GM12878 (cell line): Measurements from ENCODE around the gene TMEM79. TPM values are rescaled to one million over a fixed set of nuclear protein-coding genes. Genes with fewer than 3 reads are reported as not detected.

Experiments
- ATAC-seq: fragments of 200-7000 bp; cut with Tn5 transposase; 3 replicates; pipeline ENCODE4 v1.9.1; 2020; ENCODE audit warnings: mild to moderate bottlenecking, moderate library complexity
- BruUV-seq: library from RNA; stranded (reverse); fragments of 400-500 nt; replicated peaks from 2 replicates; lab custom pipeline; 2021; lab: Mats Ljungman, UMichigan
- CTCF ChIA-PET: fragments of 300-600 bp; sonication (Branson Sonifier 250); formaldehyde crosslinking; extraction: SDS; loops from one replicate; lab custom pipeline; 2021; ENCODE audit warnings: inconsistent platforms; lab: Yijun Ruan, JAX
- POLR2A ChIA-PET: fragments of 350-600 bp; formaldehyde crosslinking; extraction: SDS; loops from one replicate; lab custom pipeline; 2021; ENCODE audit warnings: inconsistent platforms; lab: Charles Lee
- RAD21 ChIA-PET: fragments of 300-600 bp; sonication (Branson Sonifier 250); formaldehyde crosslinking; loops from one replicate; lab custom pipeline; 2023; ENCODE audit warnings: antibody characterized with exemption; ENCODE audit not compliant: unreplicated experiment; lab: Charles Lee
- SMC1A ChIA-PET: fragments of 300-600 bp; sonication (Branson Sonifier 250); formaldehyde crosslinking; loops from one replicate; lab custom pipeline; 2023; ENCODE audit not compliant: unreplicated experiment, uncharacterized antibody; lab: Charles Lee
- DNase-seq: peaks from one replicate; pipeline ENCODE4 v3.0.0-alpha.2; 2011; ENCODE audit warnings: low read depth, low spot score
- FAIRE-seq: peaks from 3 replicates; lab custom pipeline; 2011; peaks lifted over from hg19 to GRCh38; lab: Jason Lieb, UNC
- H2AFZ ChIP-seq: 2 replicates; pipeline ENCODE4 v1.6.0; 2011; ENCODE audit warnings: low read depth, low read length, control low read depth; ENCODE audit not compliant: control insufficient read depth
- H3K27ac ChIP-seq: 2 replicates; pipeline ENCODE4 v1.5.1; 2011; ENCODE audit warnings: control low read depth; ENCODE audit not compliant: control insufficient read depth, insufficient read depth
- H3K27me3 ChIP-seq, 2 experiments: replicated peaks in 1 of 2; 2 replicates each; pipeline versions ENCODE4 v1.6.0 to v1.6.1; 2011; ENCODE audit warnings: low read length in 1 of 2; ENCODE audit not compliant: control insufficient read depth in 2 of 2, insufficient read depth in 2 of 2
- H3K36me3 ChIP-seq, 2 experiments: 2 replicates each; pipeline ENCODE4 v1.5.1; 2011; ENCODE audit warnings: low read length in 1 of 2; ENCODE audit not compliant: control insufficient read depth in 2 of 2, insufficient read depth in 2 of 2
- H3K4me1 ChIP-seq: 2 replicates; pipeline ENCODE4 v1.6.1; 2011; ENCODE audit warnings: mild to moderate bottlenecking, low read length, moderate library complexity, mixed read lengths; ENCODE audit not compliant: control insufficient read depth, insufficient read depth
- H3K4me2 ChIP-seq: 2 replicates; pipeline ENCODE4 v1.6.0; 2011; ENCODE audit warnings: control low read depth; ENCODE audit not compliant: control insufficient read depth, insufficient read depth
- H3K4me3 ChIP-seq: fragments of 200-600 bp; sonication (generic); 2 replicates; pipeline ENCODE4 v1.5.1; 2016
- H3K79me2 ChIP-seq: 2 replicates; pipeline ENCODE4 v1.6.0; 2011; ENCODE audit warnings: low read length; ENCODE audit not compliant: control insufficient read depth, insufficient read depth
- H3K9ac ChIP-seq: 2 replicates; pipeline ENCODE4 v1.8.0; 2011; ENCODE audit warnings: low read length, control low read depth, mixed read lengths; ENCODE audit not compliant: control insufficient read depth, insufficient read depth
- H3K9me3 ChIP-seq: replicated peaks from 3 replicates; pipeline ENCODE4 v1.5.1; 2011; ENCODE audit warnings: mild to moderate bottlenecking, low read length; ENCODE audit not compliant: control insufficient read depth, insufficient read depth
- H4K20me1 ChIP-seq: 2 replicates; pipeline ENCODE4 v1.6.0; 2011; ENCODE audit not compliant: control insufficient read depth, insufficient read depth
- JUND ChIP-seq: IDR thresholded peaks from 2 replicates; pipeline ENCODE4 v1.6.1; 2012; ENCODE audit warnings: low read depth, mild to moderate bottlenecking, low read length, improper control_type of control experiment, moderate library complexity
- PBX3 ChIP-seq: IDR thresholded peaks from 2 replicates; pipeline ENCODE4 v1.6.1; 2011; ENCODE audit warnings: mild to moderate bottlenecking, low read depth, low read length, moderate library complexity; ENCODE audit not compliant: insufficient replicate concordance
- POLR2AphosphoS2 ChIP-seq: IDR thresholded peaks from 2 replicates; pipeline ENCODE4 v1.6.1; 2011; ENCODE audit warnings: low read depth, mild to moderate bottlenecking, low read length, improper control_type of control experiment, moderate library complexity
- RCOR1 ChIP-seq: conservative IDR thresholded peaks from 2 replicates; pipeline ENCODE4 v1.6.1; 2012; ENCODE audit warnings: low read depth, low read length, improper control_type of control experiment
- SMARCA5 ChIP-seq: fragments of 450-650 bp; IDR thresholded peaks from 2 replicates; pipeline ENCODE4 v1.6.1; 2017; ENCODE audit warnings: mild to moderate bottlenecking
- WGBS: methylation state at CpG from one replicate; pipeline ENCODE4 v1.1.6; 2016; ENCODE audit warnings: low lambda C conversion rate; ENCODE audit not compliant: insufficient replicate concordance, insufficient coverage; ENCODE audit errors: missing lambda C conversion rate; 5-methylcytosine and 5-hydroxymethylcytosine counted together
- in situ Hi-C: fragments of 300-500 bp; cut with MboI; formaldehyde crosslinking; loops from 9 replicates; pipeline ENCODE4 v1.14.3; 2018; ENCODE audit warnings: mixed read lengths
- intact Hi-C: fragments of 100-400 bp; cut with micrococcal nuclease; formaldehyde crosslinking; loops from one replicate; pipeline ENCODE4 v1.14.2; 2022; ENCODE audit not compliant: unreplicated experiment
- polyA plus RNA-seq, 11 experiments: library from polyadenylated mRNA; depleted of rRNA in 4 of 11; unstranded in 6 of 11; stranded (reverse) in 5 of 11; fragments of >200 nt; fragmentation: Nextera tagmentation in 4 of 11; fragmentation: Illumina TruSeq in 1 of 11; extraction: Ambion mirVana in 4 of 11; extraction: Trizol in 1 of 11; gene quantifications; 1 replicate in 1 of 11; 2 replicates in 10 of 11; pipeline versions ENCODE4 v1.2.1 to v1.2.3, GENCODE V29; 2011 to 2016; ENCODE audit warnings: inconsistent platforms in 2 of 11, missing spikeins in 2 of 11, low read depth in 1 of 11
- total RNA-seq, 4 experiments: library from RNA; depleted of rRNA in 3 of 4; stranded (reverse); fragments of >200 nt in 3 of 4; fragmentation: Illumina TruSeq in 1 of 4; extraction: Trizol in 1 of 4; gene quantifications; 2 replicates each; pipeline versions ENCODE4 v1.2.1 to v1.2.3, GENCODE V29; 2013 to 2021

Gene TMEM79
- total and polyA plus RNA-seq, 10 of the 15 experiments (the other 5 are each of a cell fraction or from before 2014, with no cell fraction given) = 0.47 to 5.2 (median 3.8) TPM

GRCh38 chr1:156293895-156294294 is 9.8 kb downstream of the TMEM79 start:
- POLR2A ChIA-PET = interaction anchor here (3.0 kb wide), 1 partner anchor 11 kb away, joined by 12 read pairs; the partner anchor contains the start of genes SMG5 and TMEM79
- no TSS peak for BruUV-seq

More at GRCh38 chr1:156293895-156294294, 9.8 kb downstream of the TMEM79 start:
- no peaks in the 10 kb centered on the region for H3K9me3 ChIP-seq
- no peaks in the 10 kb centered on the region for H3K79me2 ChIP-seq
- no peaks in the 10 kb centered on the region for H3K27me3 ChIP-seq
- no peak overlapping the region for H3K4me2 ChIP-seq
- FAIRE-seq = no peak
- no peaks in the 10 kb centered on the region for H4K20me1 ChIP-seq
- no peak overlapping the region for H3K27ac ChIP-seq
- SMC1A ChIA-PET = interaction anchor here (1.4 to 3.3 kb wide), 2 partner anchors 11 to 67 kb away, joined by 4 to 10 read pairs; partner anchors contain the start of genes SMG5 and TMEM79
- CTCF ChIA-PET = interaction anchor here (0.7 to 1.2 kb wide), 3 partner anchors 9 to 13 kb away, joined by 3 read pairs; no protein-coding TSS in a partner anchor
- intact Hi-C loops = no loop called here
- H3K4me3 ChIP-seq = no peak overlapping the region
- H3K36me3 ChIP-seq = peaks cover 0 to 1% of the 10 kb centered on the region in 2 experiments; a peak in 1 of 4 replicates
- no peak for TF ChIP-seq RCOR1
- TF ChIP-seq JUND = no peak
- 0 out of 2 replicates have a peak, but pooled peaks have one; percentile 12 for TF ChIP-seq POLR2AphosphoS2
- no peak for TF ChIP-seq SMARCA5
- TF ChIP-seq PBX3 = no peak
- 84% methylated on average over 9 of the region's 9 CpGs for WGBS
- RAD21 ChIA-PET = no interaction called here
- no peak overlapping the region for H3K9ac ChIP-seq
- ATAC-seq = no peak
- H3K4me1 ChIP-seq = peaks cover 4% of the 10 kb centered on the region
- H2AFZ ChIP-seq = no peak overlapping the region
- in situ Hi-C loops = no loop called here
- DNase-seq = no peak
